ENCODE results near the gene ANKRD2.

The ANKRD2 gene

GRCh38 chr10:97598407-97599271 is 26.1 kb downstream of the ANKRD2 start:
- no peaks in the 10 kb centered on the region for H3K27me3 ChIP-seq (ENCODE audit: low read length)
- H2AFZ ChIP-seq (ENCODE audit: low read depth, low read length, severe bottlenecking), result no peak overlapping the region
- no peak overlapping the region for H3K9ac ChIP-seq (ENCODE audit: low read length)
- no peaks in the 10 kb centered on the region for H3K79me2 ChIP-seq (ENCODE audit: insufficient read depth, low read length)
- H4K20me1 ChIP-seq (ENCODE audit: low read depth, low read length), result no peaks in the 10 kb centered on the region
- H3K4me2 ChIP-seq (ENCODE audit: low read depth, low read length, poor library complexity, severe bottlenecking), result no peak overlapping the region
- no peak overlapping the region for H3K27ac ChIP-seq (ENCODE audit: low read depth, low read length)
- no peaks in the 10 kb centered on the region for H3F3A ChIP-seq (ENCODE audit: insufficient read depth)
- no peaks in the 10 kb centered on the region for H3K9me3 ChIP-seq (ENCODE audit: insufficient read depth, low read length)
- TF ChIP-seq CTCF (IDR thresholded peaks at IDR 0.05; ENCODE audit: insufficient read depth, low read length, poor library complexity, severe bottlenecking) (no peak), EZH2phosphoT487 (conservative IDR thresholded peaks at IDR 0.05; ENCODE audit: low read length) (no peak)
- no peaks in the 10 kb centered on the region for H3K9me2 ChIP-seq (replicated peaks; ENCODE audit: insufficient read depth, low read length)
- no peaks in the 10 kb centered on the region for H3K36me3 ChIP-seq (ENCODE audit: low read length)
- no peak overlapping the region for H3K4me3 ChIP-seq (ENCODE audit: insufficient read depth, low read length, poor library complexity, severe bottlenecking)

- no peak overlapping the region for H2AFZ ChIP-seq (ENCODE audit: low read depth, low read length, severe bottlenecking)
- H3K79me2 ChIP-seq (ENCODE audit: insufficient read depth, low read length), result no peaks in the 10 kb centered on the region
- TF ChIP-seq CTCF (IDR thresholded peaks at IDR 0.05; ENCODE audit: insufficient read depth, low read length, poor library complexity, severe bottlenecking) (no peak), EZH2phosphoT487 (conservative IDR thresholded peaks at IDR 0.05; ENCODE audit: low read length) (no peak)
- H3K9me3 ChIP-seq (ENCODE audit: insufficient read depth, low read length), result no peaks in the 10 kb centered on the region
- H3K4me2 ChIP-seq (ENCODE audit: low read depth, low read length, poor library complexity, severe bottlenecking), result no peak overlapping the region
- no peaks in the 10 kb centered on the region for H4K20me1 ChIP-seq (ENCODE audit: low read depth, low read length)
- no peak overlapping the region for H3K9ac ChIP-seq (ENCODE audit: low read length)
- no peak overlapping the region for H3K4me3 ChIP-seq (ENCODE audit: insufficient read depth, low read length, poor library complexity, severe bottlenecking)
- H3F3A ChIP-seq (ENCODE audit: insufficient read depth), result no peaks in the 10 kb centered on the region
- no peaks in the 10 kb centered on the region for H3K36me3 ChIP-seq (ENCODE audit: low read length)
- no peaks in the 10 kb centered on the region for H3K27me3 ChIP-seq (ENCODE audit: low read length)
- H3K9me2 ChIP-seq (replicated peaks; ENCODE audit: insufficient read depth, low read length), result no peaks in the 10 kb centered on the region
- H3K27ac ChIP-seq (ENCODE audit: low read depth, low read length), result no peak overlapping the region
Measured at GRCh38 chr10:97599272-97599619, 26.7 kb downstream of the ANKRD2 start.

- no peaks in the 10 kb centered on the region for H3K9me2 ChIP-seq (replicated peaks; ENCODE audit: insufficient read depth, low read length)
- H3K36me3 ChIP-seq (ENCODE audit: low read length), result no peaks in the 10 kb centered on the region
- no peak overlapping the region for H3K27ac ChIP-seq (ENCODE audit: low read depth, low read length)
- no peaks in the 10 kb centered on the region for H3K79me2 ChIP-seq (ENCODE audit: insufficient read depth, low read length)
- H4K20me1 ChIP-seq (ENCODE audit: low read depth, low read length), result no peaks in the 10 kb centered on the region
- H3K4me3 ChIP-seq (ENCODE audit: insufficient read depth, low read length, poor library complexity, severe bottlenecking), result no peak overlapping the region
- no peak overlapping the region for H2AFZ ChIP-seq (ENCODE audit: low read depth, low read length, severe bottlenecking)
- TF ChIP-seq CTCF (IDR thresholded peaks at IDR 0.05; ENCODE audit: insufficient read depth, low read length, poor library complexity, severe bottlenecking) (no peak), EZH2phosphoT487 (conservative IDR thresholded peaks at IDR 0.05; ENCODE audit: low read length) (no peak)
- H3K9ac ChIP-seq (ENCODE audit: low read length), result no peak overlapping the region
- H3K27me3 ChIP-seq (ENCODE audit: low read length), result no peaks in the 10 kb centered on the region
- no peaks in the 10 kb centered on the region for H3K9me3 ChIP-seq (ENCODE audit: insufficient read depth, low read length)
- H3K4me2 ChIP-seq (ENCODE audit: low read depth, low read length, poor library complexity, severe bottlenecking), result no peak overlapping the region
- H3F3A ChIP-seq (ENCODE audit: insufficient read depth), result no peaks in the 10 kb centered on the region
Measured at GRCh38 chr10:97600616-97601015, 28.0 kb downstream of the ANKRD2 start.

All from SU-DHL-6 (cell line).